Measurements from ENCODE around the gene MYO5B. TPM values are rescaled to one million over a fixed set of nuclear protein-coding genes. Genes with fewer than 3 reads are reported as not detected.

MYO5B gene
- polyA plus RNA-seq, 3 donors, result 1.4 to 8.2 (median 3.3) TPM

GRCh38 chr18:49869354-49869753, 325.6 kb downstream of the MYO5B start:
- H3K27ac ChIP-seq (ENCODE audit: low read depth, low read length), result no peak overlapping the region
- WGBS, 3 donors, result 78 to 97% (median 96%) methylated on average over 6 of the region's 6 CpGs

DNA sequence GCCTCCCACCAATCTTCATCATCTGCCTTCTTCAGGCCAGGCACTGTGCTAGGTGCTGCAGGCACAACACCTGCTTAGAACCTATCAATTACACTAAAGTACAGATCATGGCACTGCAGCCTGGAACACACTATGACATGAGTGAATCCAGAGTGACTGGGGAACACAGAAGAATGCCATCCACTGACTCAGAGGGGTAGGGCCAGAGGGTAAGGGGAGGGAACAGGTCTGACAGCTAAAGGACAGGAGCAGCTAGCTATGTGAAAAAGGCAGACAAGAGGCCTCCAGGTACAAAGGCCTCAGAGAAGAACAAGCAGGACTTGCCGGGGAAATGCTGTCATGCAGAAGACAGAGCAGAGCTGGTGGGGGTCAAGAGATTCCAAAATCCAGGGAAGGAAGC, 328.3 kb downstream of the MYO5B start:
- no peak overlapping the region for H3K27ac ChIP-seq (ENCODE audit: low read depth, low read length)
- 71 to 87% (median 80%) methylated on average over 1 of the region's 1 CpG for WGBS, 3 donors

DNA sequence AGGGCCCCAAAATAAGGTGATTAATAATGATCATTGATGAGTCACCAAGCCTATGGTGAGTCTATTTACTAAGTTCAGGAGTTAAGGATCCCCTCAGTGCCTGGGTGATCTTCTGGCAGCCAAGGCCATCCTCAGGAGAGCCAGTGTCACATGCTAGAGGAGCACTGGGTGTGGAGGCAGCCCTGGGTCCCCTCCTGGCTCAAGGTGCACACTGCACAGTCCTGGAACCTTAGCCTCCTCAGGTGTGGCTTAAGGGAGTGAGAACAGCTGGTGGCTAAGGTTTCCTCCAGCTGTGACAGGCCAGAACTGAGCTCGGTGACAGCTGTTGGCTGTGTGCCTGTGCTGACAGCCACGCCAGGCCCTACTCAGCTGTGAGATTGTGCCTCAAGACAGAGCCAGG, 329.5 kb downstream of the MYO5B start:
- H3K27ac ChIP-seq (ENCODE audit: low read depth, low read length), result no peak overlapping the region
- 23 to 42% (median 34%) methylated on average over 2 of the region's 2 CpGs for WGBS, 3 donors

GRCh38 chr18:49863769-49864621, 331.0 kb downstream of the MYO5B start:
- 89 to 94% (median 90%) methylated on average over 26 of the region's 26 CpGs for WGBS, 3 donors
- no peak overlapping the region for H3K27ac ChIP-seq (ENCODE audit: low read depth, low read length)

DNA sequence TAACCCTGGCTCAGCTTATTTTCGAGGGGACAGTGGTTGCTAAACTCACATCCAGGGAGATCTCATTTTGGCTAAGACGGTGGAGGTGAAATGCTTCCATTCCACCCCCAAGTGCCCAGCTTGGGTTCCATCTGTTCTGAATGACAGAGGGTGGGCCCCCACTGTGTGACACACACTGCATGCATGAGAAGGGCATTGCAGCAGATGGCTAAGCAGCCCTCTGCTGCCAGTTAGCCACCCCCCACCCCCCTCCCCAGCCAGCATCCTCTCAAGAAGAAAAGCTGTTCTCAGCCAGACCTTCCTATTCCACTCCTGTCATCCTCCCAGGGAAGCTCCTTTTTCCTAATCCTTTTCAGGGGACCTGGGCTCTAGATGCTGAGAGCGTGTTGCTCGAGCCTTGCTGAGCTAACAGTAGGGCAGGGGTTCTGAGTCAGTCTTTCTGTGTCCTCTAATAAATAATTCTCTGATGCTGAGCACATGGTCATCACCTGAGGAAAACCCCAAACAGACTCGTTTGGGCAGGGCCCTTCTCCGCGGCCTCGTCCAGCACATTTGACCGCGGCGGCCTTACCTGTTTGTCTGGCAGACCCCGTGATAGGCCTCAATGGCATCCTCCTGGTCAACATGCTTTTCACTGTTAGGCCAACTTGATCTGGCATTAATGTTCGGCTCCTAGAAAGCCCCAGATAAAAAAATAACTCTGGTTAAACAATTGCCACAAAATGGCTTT, 332.1 kb downstream of the MYO5B start:
- no peak overlapping the region for H3K27ac ChIP-seq (ENCODE audit: low read depth, low read length)
- 81 to 90% (median 87%) methylated on average over 13 of the region's 13 CpGs for WGBS, 3 donors

DNA sequence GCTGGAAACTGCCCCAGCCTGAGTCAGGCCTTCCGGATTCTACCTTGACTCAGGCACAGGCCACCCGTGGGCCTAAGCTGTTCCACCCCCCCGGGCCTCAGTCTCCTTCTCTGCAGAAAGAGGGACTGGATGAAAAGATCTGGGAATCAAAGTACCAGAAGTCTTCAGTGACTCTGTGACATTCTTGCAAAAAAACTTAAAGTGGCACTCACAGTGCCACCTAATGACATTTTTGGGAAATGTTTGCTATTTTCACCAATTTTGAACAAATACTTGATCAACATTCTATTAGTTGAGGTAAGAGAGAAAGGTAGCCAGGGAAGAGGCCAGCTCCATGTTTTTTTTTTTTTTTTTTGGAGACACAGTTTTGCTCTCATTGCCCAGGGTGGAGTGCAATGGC, 333.3 kb downstream of the MYO5B start:
- no peak overlapping the region for H3K27ac ChIP-seq (ENCODE audit: low read depth, low read length)
- 55 to 84% (median 66%) methylated on average over 3 of the region's 3 CpGs for WGBS, 3 donors

- no peak overlapping the region for H3K27ac ChIP-seq (ENCODE audit: low read depth, low read length)
- WGBS, 3 donors, result 43 to 88% (median 84%) methylated on average over 12 of the region's 12 CpGs
These were observed 335.2 kb downstream of the MYO5B start for GRCh38 chr18:49859725-49860124.

DNA sequence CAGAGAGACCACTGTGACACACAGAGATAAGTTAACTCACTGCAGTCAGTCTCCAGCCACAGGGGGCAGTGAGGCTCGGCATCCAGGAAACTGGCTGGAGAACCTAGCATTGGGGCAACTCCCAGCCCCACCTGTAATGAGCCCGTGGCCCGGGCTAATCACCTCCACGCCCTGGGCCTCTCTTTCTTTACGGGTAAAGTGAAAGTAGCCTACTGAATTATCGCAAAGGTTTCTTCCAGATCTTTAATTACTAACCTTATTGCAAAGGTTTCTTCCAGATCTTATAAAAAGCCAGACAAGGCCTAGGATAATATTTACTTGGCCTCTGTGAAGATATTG, 336.0 kb downstream of the MYO5B start:
- no peak overlapping the region for H3K27ac ChIP-seq (ENCODE audit: low read depth, low read length)
- 23 to 67% (median 62%) methylated on average over 6 of the region's 6 CpGs for WGBS, 3 donors

DNA sequence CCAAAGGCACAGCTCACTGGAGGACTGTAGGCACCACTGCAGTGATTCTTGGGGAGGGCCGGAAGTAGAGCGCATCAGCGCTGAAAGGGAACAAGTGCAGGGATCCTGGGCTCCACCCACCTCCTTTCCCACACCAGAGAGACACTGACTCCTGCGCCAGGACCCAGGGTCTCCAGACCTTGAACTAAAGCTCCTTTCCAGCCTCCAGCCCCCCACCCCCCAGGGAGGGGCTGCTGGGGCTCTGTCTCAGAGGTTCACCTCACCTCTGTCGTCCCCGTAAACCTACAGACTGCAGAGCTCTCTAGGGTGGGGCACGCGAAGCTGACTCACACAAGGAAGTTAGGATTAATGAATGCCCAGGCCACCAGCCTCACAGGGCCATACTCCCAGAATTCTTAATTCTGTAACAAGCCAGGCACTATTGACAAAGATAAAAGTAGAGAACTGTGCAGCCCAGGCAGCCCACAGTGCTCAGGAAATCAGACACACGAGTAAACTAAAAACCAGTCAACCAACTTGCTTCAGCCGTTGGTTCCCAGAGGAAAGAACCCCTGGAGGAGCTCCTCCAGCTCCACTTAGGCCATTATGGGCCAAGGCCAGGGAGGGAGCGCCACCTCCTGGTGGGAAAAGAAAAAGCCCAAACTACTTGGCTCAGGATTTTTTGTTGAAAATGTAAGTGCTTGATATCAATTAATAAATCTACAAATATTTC, 336.5 kb downstream of the MYO5B start:
- H3K27ac ChIP-seq (ENCODE audit: low read depth, low read length), result no peak overlapping the region
- WGBS, 3 donors, result 52 to 59% (median 54%) methylated on average over 11 of the region's 11 CpGs

- no peak overlapping the region for H3K27ac ChIP-seq (ENCODE audit: low read depth, low read length)
- WGBS, 3 donors, result 78 to 93% (median 86%) methylated on average over 3 of the region's 3 CpGs
These were observed 337.2 kb downstream of the MYO5B start for GRCh38 chr18:49857708-49858107.

DNA sequence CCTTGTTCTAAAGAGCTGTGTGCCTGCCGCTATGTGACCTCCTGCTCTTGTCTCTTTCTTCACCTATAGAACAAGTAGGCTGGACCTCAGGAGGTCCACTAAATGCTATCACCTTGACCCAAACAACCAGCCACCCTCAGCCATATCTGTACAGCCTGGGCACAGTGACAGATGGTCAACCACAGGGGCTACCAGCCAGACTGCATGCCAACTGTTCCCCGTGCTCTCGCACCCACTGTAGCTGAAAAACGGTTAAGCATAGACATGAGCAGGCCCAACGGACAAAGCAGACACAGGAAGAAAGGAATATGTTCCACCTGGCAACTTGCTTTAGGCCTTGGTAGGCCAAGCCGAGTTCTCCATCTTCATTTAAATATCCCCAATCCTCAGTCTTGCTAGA, 338.5 kb downstream of the MYO5B start:
- H3K27ac ChIP-seq (ENCODE audit: low read depth, low read length), result no peak overlapping the region
- WGBS, 3 donors, result 92 to 95% (median 94%) methylated on average over 6 of the region's 6 CpGs

DNA sequence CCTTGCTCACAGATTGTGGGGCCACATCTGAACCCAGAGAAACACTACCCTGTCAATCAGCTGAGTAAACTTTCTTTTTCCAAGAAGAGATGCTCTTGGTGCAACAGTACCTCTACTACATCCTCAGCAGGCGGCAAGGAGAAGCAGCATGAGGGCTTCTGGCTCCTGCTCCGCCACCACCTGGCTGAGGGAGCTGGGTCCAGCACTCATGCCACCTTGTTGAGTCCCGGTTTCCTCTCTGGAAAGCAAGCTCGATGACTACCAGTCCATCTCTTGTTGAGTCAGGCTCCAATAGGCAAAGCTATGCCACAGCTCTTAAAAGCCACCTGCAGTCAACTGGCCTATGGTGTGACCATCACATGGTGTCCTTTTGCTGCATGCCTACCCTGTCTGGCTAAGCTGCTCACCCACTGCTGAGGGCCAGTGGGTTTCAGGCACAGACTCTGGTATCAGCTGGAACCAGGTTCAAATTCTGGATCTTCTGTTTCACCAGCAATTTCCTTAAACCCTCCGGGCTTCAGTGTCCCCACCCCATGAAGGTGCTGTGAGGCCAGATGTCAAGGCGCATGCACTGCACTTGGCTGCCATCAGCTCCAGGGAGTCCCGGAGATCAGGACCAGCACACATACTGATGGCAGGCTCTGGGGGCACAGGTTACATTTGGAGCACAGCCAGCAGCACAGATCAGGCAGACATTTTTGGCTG, 339.1 kb downstream of the MYO5B start:
- 91 to 95% (median 95%) methylated on average over 7 of the region's 7 CpGs for WGBS, 3 donors
- no peak overlapping the region for H3K27ac ChIP-seq (ENCODE audit: low read depth, low read length)

GRCh38 chr18:49854681-49855080, 340.3 kb downstream of the MYO5B start:
- WGBS, 3 donors, result 94 to 97% (median 97%) methylated on average over 3 of the region's 3 CpGs

GRCh38 chr18:49853436-49853835, 341.5 kb downstream of the MYO5B start:
- 86 to 90% (median 89%) methylated on average over 8 of the region's 8 CpGs for WGBS, 3 donors

More at GRCh38 chr18:49854681-49855080, 340.3 kb downstream of the MYO5B start:
- H3K27ac ChIP-seq (ENCODE audit: low read depth, low read length), result no peak overlapping the region

DNA sequence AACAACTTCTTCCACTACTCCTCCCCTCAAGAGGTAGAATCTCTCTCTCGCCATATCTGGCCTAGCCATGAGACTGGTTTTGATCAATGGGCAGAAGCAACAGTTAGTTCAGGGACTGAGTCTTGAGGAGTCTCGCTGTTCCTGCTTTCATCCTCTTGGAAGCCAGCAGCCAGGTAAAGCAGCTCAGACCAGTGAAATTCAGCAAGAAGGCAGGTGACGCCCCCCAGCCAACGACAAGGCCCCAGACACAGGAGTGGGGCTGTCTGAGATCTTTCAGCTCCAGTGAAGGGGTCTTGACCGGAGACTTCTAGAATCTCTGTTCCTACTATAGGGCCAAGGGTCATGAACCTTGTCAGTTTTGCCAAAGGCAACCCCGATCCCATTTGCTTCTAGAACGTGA, 341.9 kb downstream of the MYO5B start:
- no peak overlapping the region for H3K27ac ChIP-seq (ENCODE audit: low read depth, low read length)
- WGBS, 3 donors, result 80 to 86% (median 82%) methylated on average over 7 of the region's 7 CpGs

More at GRCh38 chr18:49853436-49853835, 341.5 kb downstream of the MYO5B start:
- H3K27ac ChIP-seq (ENCODE audit: low read depth, low read length), result no peak overlapping the region

DNA sequence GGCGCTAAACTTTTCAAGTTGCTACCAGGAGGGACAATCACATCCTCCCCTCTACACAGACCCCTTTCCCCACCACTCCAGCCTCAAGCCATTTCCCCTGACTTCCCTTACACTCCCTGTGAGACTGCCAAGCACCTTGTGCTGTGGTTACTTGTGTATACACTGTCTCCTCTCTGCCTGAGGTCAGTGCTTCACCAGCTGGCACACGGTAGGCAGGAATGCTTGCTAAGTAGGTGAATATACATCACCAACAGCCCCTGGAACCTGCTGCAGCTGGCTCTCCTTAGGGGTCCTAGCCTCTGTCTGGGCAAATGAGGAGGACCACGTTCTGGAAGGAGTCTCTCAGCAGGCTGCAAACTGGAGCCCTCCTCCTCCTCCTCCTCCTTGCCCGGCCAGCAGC, 343.3 kb downstream of the MYO5B start:
- WGBS, 3 donors, result 83 to 89% (median 85%) methylated on average over 4 of the region's 4 CpGs
- H3K27ac ChIP-seq (ENCODE audit: low read depth, low read length), result no peak overlapping the region

GRCh38 chr18:49850636-49851035, 344.3 kb downstream of the MYO5B start:
- WGBS, 3 donors, result 93 to 95% (median 94%) methylated on average over 8 of the region's 8 CpGs

DNA sequence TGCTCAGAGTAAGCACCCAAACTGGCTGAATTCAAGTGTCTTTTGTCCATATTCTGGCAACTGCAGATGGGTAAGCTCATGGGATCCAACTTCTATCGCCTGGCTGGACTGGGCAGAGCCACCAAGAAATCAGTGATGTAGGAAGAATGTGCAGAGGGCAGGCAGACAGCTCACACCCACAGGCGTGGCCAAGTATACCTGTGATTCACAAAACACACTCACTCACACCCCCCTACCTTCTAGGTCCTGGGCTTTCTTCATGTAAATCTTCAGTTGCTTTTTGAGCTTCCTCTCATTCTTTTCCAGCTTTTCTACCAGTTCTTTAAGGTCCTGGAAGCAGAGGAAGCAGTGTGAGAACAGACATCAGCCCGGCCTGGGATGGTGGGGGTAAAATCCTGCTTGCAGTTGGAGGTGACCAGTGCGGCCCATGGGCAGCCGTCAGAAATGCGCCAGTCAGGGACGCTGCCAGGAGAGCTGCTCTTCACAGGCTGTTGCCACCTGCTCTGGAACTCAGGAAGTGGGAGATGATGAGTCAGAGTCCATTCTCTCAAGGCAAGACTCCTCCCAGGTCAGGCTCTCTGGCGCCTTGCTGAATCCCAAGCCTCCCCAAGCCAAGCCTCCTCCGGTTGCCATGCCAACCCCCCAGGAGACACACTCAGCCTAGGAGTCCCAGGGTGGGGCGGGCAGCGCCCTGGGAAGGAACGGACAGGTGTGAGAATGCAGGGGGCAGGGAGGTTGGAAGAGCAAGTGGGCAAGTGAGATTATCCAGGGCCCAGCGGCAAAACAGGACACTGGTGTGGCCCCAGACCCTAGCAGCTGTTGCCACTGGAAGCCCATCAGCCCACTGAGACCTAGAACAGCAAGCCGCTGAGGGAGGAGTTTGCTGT, 345.4 kb downstream of the MYO5B start:
- H3K27ac ChIP-seq (ENCODE audit: low read depth, low read length), result no peak overlapping the region

More at GRCh38 chr18:49850636-49851035, 344.3 kb downstream of the MYO5B start:
- no peak overlapping the region for H3K27ac ChIP-seq (ENCODE audit: low read depth, low read length)

More for the DNA sequence above, 345.4 kb downstream of the MYO5B start:
- WGBS, 3 donors, result 45 to 74% (median 51%) methylated on average over 14 of the region's 14 CpGs

Data from adipose tissue (tissue), 3 donors.